ENCODE results near the gene LCE1F. TPM values are rescaled to one million over a fixed set of nuclear protein-coding genes. Genes with fewer than 3 reads are reported as not detected.

LCE1F gene
- total RNA-seq, 1 experiment from 2014 or later, result not detected

DNA sequence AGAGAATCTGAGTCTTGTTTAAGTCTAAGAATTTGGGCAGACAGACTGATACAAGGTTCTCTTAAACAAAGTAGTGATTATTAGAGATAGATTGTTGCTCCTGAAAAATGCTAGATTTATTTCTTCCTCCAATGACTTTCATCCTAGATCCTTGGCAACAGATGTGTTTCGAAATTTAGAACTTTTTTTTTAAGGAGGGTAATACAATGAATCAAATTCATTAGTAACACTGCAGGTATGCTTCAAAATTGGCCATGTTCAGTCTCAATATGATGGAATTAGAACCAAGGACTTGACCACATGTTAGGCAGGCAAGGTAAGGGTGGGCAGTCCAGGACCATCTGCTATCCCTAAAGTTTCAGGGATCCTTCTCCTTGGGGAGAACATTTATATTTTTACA, 4.5 kb upstream of the LCE1F start:
- ATAC-seq (no peak), DNase-seq (ENCODE audit: low spot score) (no peak)
- CTCF ChIA-PET, result no interaction called here
- POLR2A ChIA-PET, result no interaction called here
- Mint-ChIP-seq H3K9me3 (peaks cover 89% of the 10 kb centered on the region), H3K27ac (no peak overlapping the region), H3K36me3 (peaks cover 76% of the 10 kb centered on the region), H3K4me1 (no peaks in the 10 kb centered on the region), H3K27me3 (ENCODE audit: low read depth) (peaks cover 6% of the 10 kb centered on the region), H3K4me3 (no peak overlapping the region)
- TF ChIP-seq ZNF396 (CRISPR knock-in tag; IDR thresholded peaks at IDR 0.05; ENCODE audit: borderline replicate concordance) (no peak), JAZF1 (CRISPR knock-in tag; IDR thresholded peaks at IDR 0.05) (no peak)
- TF ChIP-seq, protein P1, sequence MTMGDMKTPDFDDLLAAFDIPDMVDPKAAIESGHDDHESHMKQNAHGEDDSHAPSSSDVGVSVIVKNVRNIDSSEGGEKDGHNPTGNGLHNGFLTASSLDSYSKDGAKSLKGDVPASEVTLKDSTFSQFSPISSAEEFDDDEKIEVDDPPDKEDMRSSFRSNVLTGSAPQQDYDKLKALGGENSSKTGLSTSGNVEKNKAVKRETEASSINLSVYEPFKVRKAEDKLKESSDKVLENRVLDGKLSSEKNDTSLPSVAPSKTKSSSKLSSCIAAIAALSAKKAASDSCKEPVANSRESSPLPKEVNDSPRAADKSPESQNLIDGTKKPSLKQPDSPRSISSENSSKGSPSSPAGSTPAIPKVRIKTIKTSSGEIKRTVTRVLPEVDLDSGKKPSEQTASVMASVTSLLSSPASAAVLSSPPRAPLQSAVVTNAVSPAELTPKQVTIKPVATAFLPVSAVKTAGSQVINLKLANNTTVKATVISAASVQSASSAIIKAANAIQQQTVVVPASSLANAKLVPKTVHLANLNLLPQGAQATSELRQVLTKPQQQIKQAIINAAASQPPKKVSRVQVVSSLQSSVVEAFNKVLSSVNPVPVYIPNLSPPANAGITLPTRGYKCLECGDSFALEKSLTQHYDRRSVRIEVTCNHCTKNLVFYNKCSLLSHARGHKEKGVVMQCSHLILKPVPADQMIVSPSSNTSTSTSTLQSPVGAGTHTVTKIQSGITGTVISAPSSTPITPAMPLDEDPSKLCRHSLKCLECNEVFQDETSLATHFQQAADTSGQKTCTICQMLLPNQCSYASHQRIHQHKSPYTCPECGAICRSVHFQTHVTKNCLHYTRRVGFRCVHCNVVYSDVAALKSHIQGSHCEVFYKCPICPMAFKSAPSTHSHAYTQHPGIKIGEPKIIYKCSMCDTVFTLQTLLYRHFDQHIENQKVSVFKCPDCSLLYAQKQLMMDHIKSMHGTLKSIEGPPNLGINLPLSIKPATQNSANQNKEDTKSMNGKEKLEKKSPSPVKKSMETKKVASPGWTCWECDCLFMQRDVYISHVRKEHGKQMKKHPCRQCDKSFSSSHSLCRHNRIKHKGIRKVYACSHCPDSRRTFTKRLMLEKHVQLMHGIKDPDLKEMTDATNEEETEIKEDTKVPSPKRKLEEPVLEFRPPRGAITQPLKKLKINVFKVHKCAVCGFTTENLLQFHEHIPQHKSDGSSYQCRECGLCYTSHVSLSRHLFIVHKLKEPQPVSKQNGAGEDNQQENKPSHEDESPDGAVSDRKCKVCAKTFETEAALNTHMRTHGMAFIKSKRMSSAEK (CRISPR knock-in tag; IDR thresholded peaks at IDR 0.05; ENCODE audit: borderline replicate concordance), result no peak
- TF ChIP-seq, protein P2, sequence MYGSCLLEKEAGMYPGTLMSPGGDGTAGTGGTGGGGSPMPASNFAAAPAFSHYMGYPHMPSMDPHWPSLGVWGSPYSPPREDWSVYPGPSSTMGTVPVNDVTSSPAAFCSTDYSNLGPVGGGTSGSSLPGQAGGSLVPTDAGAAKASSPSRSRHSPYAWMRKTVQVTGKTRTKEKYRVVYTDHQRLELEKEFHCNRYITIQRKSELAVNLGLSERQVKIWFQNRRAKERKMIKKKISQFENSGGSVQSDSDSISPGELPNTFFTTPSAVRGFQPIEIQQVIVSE (CRISPR knock-in tag; IDR thresholded peaks at IDR 0.05; ENCODE audit: borderline replicate concordance), result no peak

DNA sequence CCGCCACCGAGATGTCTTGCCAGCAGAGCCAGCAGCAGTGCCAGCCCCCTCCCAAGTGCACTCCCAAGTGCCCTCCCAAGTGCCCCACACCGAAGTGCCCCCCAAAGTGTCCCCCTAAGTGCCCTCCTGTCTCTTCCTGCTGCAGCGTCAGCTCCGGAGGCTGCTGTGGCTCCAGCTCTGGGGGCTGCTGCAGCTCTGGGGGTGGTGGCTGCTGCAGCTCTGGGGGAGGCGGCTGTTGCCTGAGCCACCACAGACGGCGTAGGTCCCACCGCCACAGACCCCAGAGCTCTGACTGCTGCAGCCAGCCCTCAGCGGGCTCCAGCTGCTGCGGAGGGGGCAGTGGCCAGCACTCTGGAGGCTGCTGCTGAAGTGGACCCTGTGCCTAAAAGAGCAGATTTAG, 1.4 kb downstream of the LCE1F start:
- Mint-ChIP-seq H3K36me3 (peaks cover 64% of the 10 kb centered on the region), H3K9me3 (peaks cover 80% of the 10 kb centered on the region), H3K4me1 (no peaks in the 10 kb centered on the region), H3K27ac (no peak overlapping the region), H3K27me3 (ENCODE audit: low read depth) (peaks cover 25% of the 10 kb centered on the region), H3K4me3 (no peak overlapping the region)
- DNase-seq (ENCODE audit: low spot score) (no peak), ATAC-seq (no peak)
- TF ChIP-seq TP53 (CRISPR knock-in tag; IDR thresholded peaks at IDR 0.05), result no peak
- no peak for TF ChIP-seq ZNF138 (CRISPR knock-in tag; conservative IDR thresholded peaks at IDR 0.05)
- TF ChIP-seq, protein P3, sequence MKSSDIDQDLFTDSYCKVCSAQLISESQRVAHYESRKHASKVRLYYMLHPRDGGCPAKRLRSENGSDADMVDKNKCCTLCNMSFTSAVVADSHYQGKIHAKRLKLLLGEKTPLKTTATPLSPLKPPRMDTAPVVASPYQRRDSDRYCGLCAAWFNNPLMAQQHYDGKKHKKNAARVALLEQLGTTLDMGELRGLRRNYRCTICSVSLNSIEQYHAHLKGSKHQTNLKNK (CRISPR knock-in tag; IDR thresholded peaks at IDR 0.05), result no peak
- TF ChIP-seq, protein P4, sequence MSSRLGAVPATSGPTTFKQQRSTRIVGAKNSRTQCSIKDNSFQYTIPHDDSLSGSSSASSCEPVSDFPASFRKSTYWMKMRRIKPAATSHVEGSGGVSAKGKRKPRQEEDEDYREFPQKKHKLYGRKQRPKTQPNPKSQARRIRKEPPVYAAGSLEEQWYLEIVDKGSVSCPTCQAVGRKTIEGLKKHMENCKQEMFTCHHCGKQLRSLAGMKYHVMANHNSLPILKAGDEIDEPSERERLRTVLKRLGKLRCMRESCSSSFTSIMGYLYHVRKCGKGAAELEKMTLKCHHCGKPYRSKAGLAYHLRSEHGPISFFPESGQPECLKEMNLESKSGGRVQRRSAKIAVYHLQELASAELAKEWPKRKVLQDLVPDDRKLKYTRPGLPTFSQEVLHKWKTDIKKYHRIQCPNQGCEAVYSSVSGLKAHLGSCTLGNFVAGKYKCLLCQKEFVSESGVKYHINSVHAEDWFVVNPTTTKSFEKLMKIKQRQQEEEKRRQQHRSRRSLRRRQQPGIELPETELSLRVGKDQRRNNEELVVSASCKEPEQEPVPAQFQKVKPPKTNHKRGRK (CRISPR knock-in tag; IDR thresholded peaks at IDR 0.05; ENCODE audit: borderline replicate concordance), result no peak
- TF ChIP-seq, protein P5, sequence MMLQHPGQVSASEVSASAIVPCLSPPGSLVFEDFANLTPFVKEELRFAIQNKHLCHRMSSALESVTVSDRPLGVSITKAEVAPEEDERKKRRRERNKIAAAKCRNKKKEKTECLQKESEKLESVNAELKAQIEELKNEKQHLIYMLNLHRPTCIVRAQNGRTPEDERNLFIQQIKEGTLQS (CRISPR knock-in tag; conservative IDR thresholded peaks at IDR 0.05), result no peak
- TF ChIP-seq NFYB (CRISPR knock-in tag; conservative IDR thresholded peaks at IDR 0.05; ENCODE audit: low read depth), result no peak
- TF ChIP-seq, protein P6, sequence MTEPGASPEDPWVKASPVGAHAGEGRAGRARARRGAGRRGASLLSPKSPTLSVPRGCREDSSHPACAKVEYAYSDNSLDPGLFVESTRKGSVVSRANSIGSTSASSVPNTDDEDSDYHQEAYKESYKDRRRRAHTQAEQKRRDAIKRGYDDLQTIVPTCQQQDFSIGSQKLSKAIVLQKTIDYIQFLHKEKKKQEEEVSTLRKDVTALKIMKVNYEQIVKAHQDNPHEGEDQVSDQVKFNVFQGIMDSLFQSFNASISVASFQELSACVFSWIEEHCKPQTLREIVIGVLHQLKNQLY (CRISPR knock-in tag; IDR thresholded peaks at IDR 0.05), result no peak
- POLR2A ChIA-PET, result no interaction called here
- CTCF ChIA-PET, result no interaction called here

DNA sequence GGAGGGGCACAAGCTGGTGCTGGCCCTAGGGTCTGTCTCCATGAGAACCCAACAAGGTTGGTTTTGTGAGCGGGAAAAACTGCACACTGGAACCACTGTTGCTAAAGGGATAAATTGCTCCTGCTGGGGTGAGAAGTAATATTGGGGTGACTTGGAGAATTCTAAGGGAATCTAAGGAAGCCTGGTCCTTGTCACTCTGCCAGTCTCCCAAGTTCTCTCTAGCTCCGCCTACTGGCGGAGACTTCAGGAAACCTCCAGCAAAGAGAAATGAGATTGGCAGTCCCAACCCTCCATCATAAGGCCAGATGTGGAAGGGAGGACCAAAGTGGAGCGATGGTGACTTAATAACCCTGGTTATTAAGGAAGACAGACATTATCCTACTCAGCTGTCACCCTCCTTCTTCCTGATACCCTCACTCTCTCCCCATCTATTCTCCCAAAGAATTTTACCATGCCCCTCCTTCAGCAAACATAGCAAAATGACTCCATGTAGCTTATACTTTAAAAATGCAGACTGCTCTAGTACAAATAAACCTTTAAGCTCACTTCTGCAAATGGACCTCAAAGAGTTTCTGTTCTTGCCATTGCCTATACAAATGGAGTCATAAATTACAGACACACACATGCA, 2.7 kb downstream of the LCE1F start:
- DNase-seq (ENCODE audit: low spot score) (no peak), ATAC-seq (no peak)
- peaks cover 65% of the 10 kb centered on the region for H3K36me3 Mint-ChIP-seq
- no peak overlapping the region for H3K4me3 Mint-ChIP-seq
- H3K27ac Mint-ChIP-seq, result no peak overlapping the region
- ChIA-PET CTCF (no interaction called here), POLR2A (no interaction called here)
- peaks cover 83% of the 10 kb centered on the region for H3K9me3 Mint-ChIP-seq
- H3K27me3 Mint-ChIP-seq (ENCODE audit: low read depth), result peaks cover 25% of the 10 kb centered on the region
- H3K4me1 Mint-ChIP-seq, result no peaks in the 10 kb centered on the region
- TF ChIP-seq, protein P7, sequence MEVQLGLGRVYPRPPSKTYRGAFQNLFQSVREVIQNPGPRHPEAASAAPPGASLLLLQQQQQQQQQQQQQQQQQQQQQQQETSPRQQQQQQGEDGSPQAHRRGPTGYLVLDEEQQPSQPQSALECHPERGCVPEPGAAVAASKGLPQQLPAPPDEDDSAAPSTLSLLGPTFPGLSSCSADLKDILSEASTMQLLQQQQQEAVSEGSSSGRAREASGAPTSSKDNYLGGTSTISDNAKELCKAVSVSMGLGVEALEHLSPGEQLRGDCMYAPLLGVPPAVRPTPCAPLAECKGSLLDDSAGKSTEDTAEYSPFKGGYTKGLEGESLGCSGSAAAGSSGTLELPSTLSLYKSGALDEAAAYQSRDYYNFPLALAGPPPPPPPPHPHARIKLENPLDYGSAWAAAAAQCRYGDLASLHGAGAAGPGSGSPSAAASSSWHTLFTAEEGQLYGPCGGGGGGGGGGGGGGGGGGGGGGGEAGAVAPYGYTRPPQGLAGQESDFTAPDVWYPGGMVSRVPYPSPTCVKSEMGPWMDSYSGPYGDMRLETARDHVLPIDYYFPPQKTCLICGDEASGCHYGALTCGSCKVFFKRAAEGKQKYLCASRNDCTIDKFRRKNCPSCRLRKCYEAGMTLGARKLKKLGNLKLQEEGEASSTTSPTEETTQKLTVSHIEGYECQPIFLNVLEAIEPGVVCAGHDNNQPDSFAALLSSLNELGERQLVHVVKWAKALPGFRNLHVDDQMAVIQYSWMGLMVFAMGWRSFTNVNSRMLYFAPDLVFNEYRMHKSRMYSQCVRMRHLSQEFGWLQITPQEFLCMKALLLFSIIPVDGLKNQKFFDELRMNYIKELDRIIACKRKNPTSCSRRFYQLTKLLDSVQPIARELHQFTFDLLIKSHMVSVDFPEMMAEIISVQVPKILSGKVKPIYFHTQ (CRISPR knock-in tag; IDR thresholded peaks at IDR 0.05), result no peak
- no peak for TF ChIP-seq ZNF671 (CRISPR knock-in tag; IDR thresholded peaks at IDR 0.05)
- TF ChIP-seq ZNF138 (CRISPR knock-in tag; conservative IDR thresholded peaks at IDR 0.05), result no peak
- TF ChIP-seq, protein P8, sequence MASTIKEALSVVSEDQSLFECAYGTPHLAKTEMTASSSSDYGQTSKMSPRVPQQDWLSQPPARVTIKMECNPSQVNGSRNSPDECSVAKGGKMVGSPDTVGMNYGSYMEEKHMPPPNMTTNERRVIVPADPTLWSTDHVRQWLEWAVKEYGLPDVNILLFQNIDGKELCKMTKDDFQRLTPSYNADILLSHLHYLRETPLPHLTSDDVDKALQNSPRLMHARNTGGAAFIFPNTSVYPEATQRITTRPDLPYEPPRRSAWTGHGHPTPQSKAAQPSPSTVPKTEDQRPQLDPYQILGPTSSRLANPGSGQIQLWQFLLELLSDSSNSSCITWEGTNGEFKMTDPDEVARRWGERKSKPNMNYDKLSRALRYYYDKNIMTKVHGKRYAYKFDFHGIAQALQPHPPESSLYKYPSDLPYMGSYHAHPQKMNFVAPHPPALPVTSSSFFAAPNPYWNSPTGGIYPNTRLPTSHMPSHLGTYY (CRISPR knock-in tag; IDR thresholded peaks at IDR 0.05), result no peak
- TF ChIP-seq SP1 (CRISPR knock-in tag; conservative IDR thresholded peaks at IDR 0.05), result no peak
- TF ChIP-seq, protein P9, sequence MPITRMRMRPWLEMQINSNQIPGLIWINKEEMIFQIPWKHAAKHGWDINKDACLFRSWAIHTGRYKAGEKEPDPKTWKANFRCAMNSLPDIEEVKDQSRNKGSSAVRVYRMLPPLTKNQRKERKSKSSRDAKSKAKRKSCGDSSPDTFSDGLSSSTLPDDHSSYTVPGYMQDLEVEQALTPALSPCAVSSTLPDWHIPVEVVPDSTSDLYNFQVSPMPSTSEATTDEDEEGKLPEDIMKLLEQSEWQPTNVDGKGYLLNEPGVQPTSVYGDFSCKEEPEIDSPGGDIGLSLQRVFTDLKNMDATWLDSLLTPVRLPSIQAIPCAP (CRISPR knock-in tag; IDR thresholded peaks at IDR 0.05), result no peak

Data from WTC11 (cell line).